NCI-H2196 treated with DMSO at 0.1 percent for 48 hours (cell line): Measurements from ENCODE around the gene DUSP21.
"Not testable (repeated sequence)": the region's sequence is repeated elsewhere in the genome, so short reads cannot be mapped to it uniquely, and the experiment has no call there.

Experiments used
- DNase-seq: peaks from one replicate; lab custom pipeline; 2025; ENCODE audit not compliant: unreplicated experiment; lab: John Stamatoyannopoulos, UW

DUSP21 gene

GRCh38 chrX:44875185-44875489, 31.3 kb downstream of the DUSP21 start:
- no peak for DNase-seq

GRCh38 chrX:44876086-44876485, 32.3 kb downstream of the DUSP21 start:
- DNase-seq = no peak

GRCh38 chrX:44876767-44877166, 32.9 kb downstream of the DUSP21 start:
- DNase-seq = no peak

- DNase-seq = no peak
Measured at GRCh38 chrX:44878780-44879179, 35.0 kb downstream of the DUSP21 start.

- no peak for DNase-seq
Measured at GRCh38 chrX:44881549-44881948, 37.7 kb downstream of the DUSP21 start.

- DNase-seq = no peak
Measured at GRCh38 chrX:44882635-44883034, 38.8 kb downstream of the DUSP21 start.

GRCh38 chrX:44884944-44885343, 41.1 kb downstream of the DUSP21 start:
- no peak for DNase-seq

GRCh38 chrX:44889824-44890223, 46.0 kb downstream of the DUSP21 start:
- no peak for DNase-seq

- DNase-seq = no peak
Measured at GRCh38 chrX:44890247-44890646, 46.4 kb downstream of the DUSP21 start.

GRCh38 chrX:44890687-44891086, 46.9 kb downstream of the DUSP21 start:
- DNase-seq = not testable (repeated sequence)

GRCh38 chrX:44891642-44892041, 47.8 kb downstream of the DUSP21 start:
- no peak for DNase-seq
